K562 (cell line): ENCODE data around the gene YARS1. TPM values are rescaled to one million over a fixed set of nuclear protein-coding genes. Genes with fewer than 3 reads are reported as not detected.

Source experiments
- ATAC-seq: fragments of 200-7000 bp; cut with Tn5 transposase; 3 replicates; pipeline ENCODE4 v1.9.1; 2020; ENCODE audit warnings: moderate library complexity
- BruUV-seq: library from RNA; stranded (reverse); fragments of 400-500 nt; replicated peaks from 2 replicates; lab custom pipeline; 2021; lab: Mats Ljungman, UMichigan
- CTCF ChIA-PET: fragments of 300-600 bp; formaldehyde crosslinking; extraction: SDS; loops from one replicate; lab custom pipeline; 2021; ENCODE audit warnings: low intra/inter-chr PET ratio; lab: Yijun Ruan, JAX
- POLR2A ChIA-PET: fragments of 300-600, 350-650 bp; sonication (Branson Sonifier 250); formaldehyde crosslinking; extraction: SDS; loops from one replicate; lab custom pipeline; 2021; ENCODE audit warnings: antibody characterized with exemption, inconsistent platforms; lab: Yijun Ruan, JAX
- DNase-seq, 4 experiments: peaks; one replicate each; pipeline versions ENCODE4 v3.0.0 to v3.0.0-alpha.2; 2011 to 2018; ENCODE audit warnings: low spot score in 3 of 4, mixed read lengths in 3 of 4; ENCODE audit errors: extremely low read depth in 1 of 4
- FAIRE-seq: peaks from 2 replicates; lab custom pipeline; 2011; peaks lifted over from hg19 to GRCh38; lab: Jason Lieb, UNC
- H2AFZ ChIP-seq: 2 replicates; pipeline ENCODE4 v1.6.0; 2011; ENCODE audit warnings: low read depth, low read length, control low read depth, inconsistent platforms
- H3K27ac ChIP-seq: fragments of 200-600 bp; 3 replicates; pipeline ENCODE4 v1.8.0; 2011; ENCODE audit warnings: low read depth, mild to moderate bottlenecking, control low read depth, inconsistent platforms, low read length, moderate library complexity, mixed read lengths; ENCODE audit errors: extremely low read depth
- H3K27me3 ChIP-seq, 2 experiments: fragments of 300-600 bp in 1 of 2; 2 replicates in 1 of 2; 3 replicates in 1 of 2; pipeline versions ENCODE4 v1.6.0 to v1.8.0; 2011; ENCODE audit warnings: inconsistent platforms in 2 of 2, low read length in 2 of 2, mild to moderate bottlenecking in 1 of 2, mixed read lengths in 1 of 2, moderate library complexity in 1 of 2; ENCODE audit not compliant: control insufficient read depth in 2 of 2, insufficient read depth in 2 of 2
- H3K36me3 ChIP-seq: fragments of 300-600 bp; 3 replicates; pipeline ENCODE4 v1.8.0; 2011; ENCODE audit warnings: mild to moderate bottlenecking, low read length, inconsistent platforms; ENCODE audit not compliant: control insufficient read depth, insufficient read depth
- H3K4me1 ChIP-seq, 2 experiments: fragments of 200-600 bp in 1 of 2; replicated peaks in 1 of 2; 2 replicates in 1 of 2; 3 replicates in 1 of 2; pipeline versions ENCODE4 v1.5.1 to v1.8.0; 2011; ENCODE audit warnings: inconsistent platforms in 2 of 2, low read length in 2 of 2, mild to moderate bottlenecking in 1 of 2, mixed read lengths in 1 of 2, moderate library complexity in 1 of 2; ENCODE audit not compliant: control insufficient read depth in 2 of 2, insufficient read depth in 2 of 2
- H3K4me2 ChIP-seq: 2 replicates; pipeline ENCODE4 v1.6.1; 2011; ENCODE audit warnings: low read length, control low read depth, inconsistent platforms, mixed read lengths; ENCODE audit not compliant: insufficient read depth
- H3K4me3 ChIP-seq: fragments of 200-600 bp; sonication (generic), shearing (Covaris generic); 2 replicates; pipeline ENCODE4 v1.5.1; 2016; ENCODE audit warnings: control low read depth, inconsistent platforms
- H3K79me2 ChIP-seq: fragments of 200-600 bp; 3 replicates; pipeline ENCODE4 v1.8.0; 2011; ENCODE audit warnings: low read length, inconsistent platforms; ENCODE audit not compliant: control insufficient read depth, insufficient read depth
- H3K9ac ChIP-seq, 2 experiments: 2 replicates each; pipeline versions ENCODE4 v1.6.0 to v1.6.1; 2011; ENCODE audit warnings: low read depth in 2 of 2, low read length in 2 of 2, control low read depth in 1 of 2, inconsistent platforms in 1 of 2, mild to moderate bottlenecking in 1 of 2, mixed read lengths in 1 of 2; ENCODE audit not compliant: insufficient read depth in 1 of 2
- H3K9me1 ChIP-seq: one replicate; pipeline ENCODE4 v1.6.0; 2011; ENCODE audit warnings: inconsistent platforms, mild to moderate bottlenecking, low read length, moderate library complexity; ENCODE audit not compliant: control insufficient read depth, insufficient read depth
- H3K9me3 ChIP-seq: replicated peaks from 2 replicates; pipeline ENCODE4 v1.5.1; 2011; ENCODE audit warnings: low read depth, low read length, inconsistent platforms; ENCODE audit not compliant: control insufficient read depth, insufficient read depth
- H4K20me1 ChIP-seq: replicated peaks from 2 replicates; pipeline ENCODE4 v1.6.1; 2011; ENCODE audit warnings: low read length, inconsistent platforms, mixed read lengths; ENCODE audit not compliant: control insufficient read depth, insufficient read depth
- BRD4 ChIP-seq: fragments of 200-600 bp; sonication (generic); IDR thresholded peaks from 2 replicates; pipeline ENCODE4 v1.6.1; 2017; ENCODE audit warnings: inconsistent platforms
- CGGBP1 ChIP-seq: fragments of 250-450 bp; sonication (Bioruptor Pico); IDR thresholded peaks from 2 replicates; pipeline ENCODE4 v1.9.0; 2021; ENCODE audit warnings: mild to moderate bottlenecking
- KLF16 ChIP-seq: IDR thresholded peaks from 2 replicates; pipeline ENCODE4 v1.6.1; 2016; ENCODE audit warnings: antibody characterized with exemption
- PATZ1 ChIP-seq: fragments of 250-450 bp; sonication (Bioruptor Pico); IDR thresholded peaks from 2 replicates; pipeline ENCODE4 v1.5.0; 2020; ENCODE audit warnings: mild to moderate bottlenecking, borderline replicate concordance
- PHF20 ChIP-seq: fragments of 450-650 bp; IDR thresholded peaks from 2 replicates; pipeline ENCODE4 v1.6.1; 2018; ENCODE audit not compliant: partially characterized antibody
- RUNX1 ChIP-seq: sonication (generic); IDR thresholded peaks from 2 replicates; pipeline ENCODE4 v1.6.1; 2016; ENCODE audit warnings: antibody characterized with exemption, low read depth
- SAP30 ChIP-seq: fragments of 200-600 bp; sonication (generic); IDR thresholded peaks from 2 replicates; pipeline ENCODE4 v1.6.1; 2012; ENCODE audit warnings: borderline replicate concordance, low read depth, mild to moderate bottlenecking, moderate library complexity, low read length, control low read depth, inconsistent platforms; ENCODE audit not compliant: insufficient read depth, poor library complexity, severe bottlenecking
- SLC30A9 ChIP-seq: fragments of 250-450 bp; sonication (Bioruptor Pico); IDR thresholded peaks from 2 replicates; pipeline ENCODE4 v1.8.0; 2022; ENCODE audit warnings: mild to moderate bottlenecking, moderate library complexity
- SPI1 ChIP-seq: IDR thresholded peaks from 2 replicates; pipeline ENCODE4 v1.6.1; 2011; ENCODE audit warnings: low read depth, low read length, control low read depth, borderline replicate concordance
- XRCC3 ChIP-seq: fragments of 450-650 bp; IDR thresholded peaks from 2 replicates; pipeline ENCODE4 v1.6.1; 2017; ENCODE audit warnings: mild to moderate bottlenecking, moderate library complexity
- ZNF24 ChIP-seq: fragments of 450-650 bp; IDR thresholded peaks from 2 replicates; pipeline ENCODE4 v1.6.1; 2016
- ZNF77 ChIP-seq: fragments of 250-450 bp; sonication (Bioruptor Pico); IDR thresholded peaks from 2 replicates; pipeline ENCODE4 v1.5.0; 2020
- ZNF79 ChIP-seq: fragments of 250-450 bp; sonication (Bioruptor Pico); IDR thresholded peaks from 2 replicates; pipeline ENCODE4 v1.4.0; 2020; ENCODE audit warnings: low read depth, mild to moderate bottlenecking, moderate library complexity
- WGBS: fragments of 100-300 bp; shearing (Covaris generic); methylation state at CpG from one replicate; pipeline ENCODE4 v1.1.6; 2016; ENCODE audit warnings: low coverage, mixed read lengths; ENCODE audit not compliant: insufficient coverage; ENCODE audit errors: missing lambda C conversion rate; 5-methylcytosine and 5-hydroxymethylcytosine counted together
- in situ Hi-C: fragments of 300-500 bp; cut with MboI; formaldehyde crosslinking; loops from 4 replicates; pipeline ENCODE4 v1.15.0; 2018; ENCODE audit warnings: inconsistent platforms, mixed read lengths
- intact Hi-C: fragments of 100-400 bp; cut with micrococcal nuclease; formaldehyde crosslinking; loops from 2 replicates; pipeline ENCODE4 v1.14.2; 2022
- polyA plus RNA-seq, 8 experiments: library from polyadenylated mRNA; depleted of rRNA in 4 of 8; stranded (reverse) in 5 of 8; unstranded in 3 of 8; fragments of >200 nt; fragmentation: Nextera tagmentation in 2 of 8; fragmentation: Illumina TruSeq in 1 of 8; extraction: Ambion mirVana in 2 of 8; extraction: Trizol in 1 of 8; gene quantifications; 2 replicates each; pipeline versions ENCODE4 v1.2.1 to v1.2.3, GENCODE V29; 2011 to 2014; ENCODE audit warnings: inconsistent platforms in 1 of 8, missing spikeins in 1 of 8
- total RNA-seq, 7 experiments: library from RNA; depleted of rRNA in 6 of 7; stranded (reverse); fragments of >200 nt in 6 of 7; fragmentation: Illumina TruSeq in 2 of 7; extraction: Trizol in 2 of 7; gene quantifications; 2 replicates each; pipeline versions ENCODE4 v1.2.1 to v1.2.3, GENCODE V29; 2011 to 2021; ENCODE audit warnings: low replicate concordance in 1 of 7
- TF ChIP-seq, protein P1 (sequence below): fragments of 450-650 bp; IDR thresholded peaks from one replicate; pipeline ENCODE4 v1.6.1; 2018; ENCODE audit warnings: mild to moderate bottlenecking, moderate library complexity; ENCODE audit not compliant: partially characterized antibody
- TF ChIP-seq, protein P2 (sequence below): fragments of 450-650 bp; formaldehyde crosslinking; IDR thresholded peaks from 2 replicates; pipeline ENCODE4 v1.4.0; 2022; ENCODE audit warnings: missing genetic modification characterization

Gene YARS1
- total and polyA plus RNA-seq, 9 of the 15 experiments (the other 6 are each of a cell fraction or from before 2014, with no cell fraction given): 66.2 to 336 (median 201) TPM

- WGBS: 92% methylated on average over 1 of the region's 1 CpG
- H3K4me1 ChIP-seq: peaks cover 0 to 4% of the 10 kb centered on the region in 2 experiments; a peak in 1 of 5 replicates
- H4K20me1 ChIP-seq: no peaks in the 10 kb centered on the region
- no peak overlapping the region for H3K9ac ChIP-seq
- ChIA-PET CTCF (no interaction called here), POLR2A (interaction anchor here (0.7 to 1.0 kb wide), 3 partner anchors 15 to 93 kb away, joined by 3 to 6 read pairs (median 3); no protein-coding TSS in a partner anchor)
- peaks cover 81% of the 10 kb centered on the region for H3K36me3 ChIP-seq
- no peak overlapping the region for H3K4me2 ChIP-seq
- no peak overlapping the region for H3K27ac ChIP-seq
- no peak for FAIRE-seq
- intact Hi-C loops (no loop called here), in situ Hi-C loops (no loop called here)
- peaks cover 3% of the 10 kb centered on the region for H3K9me1 ChIP-seq
- H3K27me3 ChIP-seq: no peaks in the 10 kb centered on the region
- ATAC-seq: no peak
- no TSS peak for BruUV-seq
- no peaks in the 10 kb centered on the region for H3K9me3 ChIP-seq
- no peak overlapping the region for H2AFZ ChIP-seq
- H3K79me2 ChIP-seq: peaks cover 20% of the 10 kb centered on the region; the same call in 2 of the 3 replicates
- H3K4me3 ChIP-seq: no peak overlapping the region
- TF ChIP-seq XRCC3 (no peak), RUNX1 (no peak), SAP30 (no peak), CGGBP1 (CRISPR knock-in tag) (no peak), KLF16 (no peak), ZNF24 (no peak), ZNF79 (no peak), ZNF77 (CRISPR knock-in tag) (no peak), SPI1 (no peak), SLC30A9 (CRISPR knock-in tag) (no peak), PHF20 (no peak), BRD4 (no peak), PATZ1 (CRISPR knock-in tag) (no peak)
- TF ChIP-seq, protein P1, sequence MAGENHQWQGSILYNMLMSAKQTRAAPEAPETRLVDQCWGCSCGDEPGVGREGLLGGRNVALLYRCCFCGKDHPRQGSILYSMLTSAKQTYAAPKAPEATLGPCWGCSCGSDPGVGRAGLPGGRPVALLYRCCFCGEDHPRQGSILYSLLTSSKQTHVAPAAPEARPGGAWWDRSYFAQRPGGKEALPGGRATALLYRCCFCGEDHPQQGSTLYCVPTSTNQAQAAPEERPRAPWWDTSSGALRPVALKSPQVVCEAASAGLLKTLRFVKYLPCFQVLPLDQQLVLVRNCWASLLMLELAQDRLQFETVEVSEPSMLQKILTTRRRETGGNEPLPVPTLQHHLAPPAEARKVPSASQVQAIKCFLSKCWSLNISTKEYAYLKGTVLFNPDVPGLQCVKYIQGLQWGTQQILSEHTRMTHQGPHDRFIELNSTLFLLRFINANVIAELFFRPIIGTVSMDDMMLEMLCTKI: no peak
- TF ChIP-seq, protein P2, sequence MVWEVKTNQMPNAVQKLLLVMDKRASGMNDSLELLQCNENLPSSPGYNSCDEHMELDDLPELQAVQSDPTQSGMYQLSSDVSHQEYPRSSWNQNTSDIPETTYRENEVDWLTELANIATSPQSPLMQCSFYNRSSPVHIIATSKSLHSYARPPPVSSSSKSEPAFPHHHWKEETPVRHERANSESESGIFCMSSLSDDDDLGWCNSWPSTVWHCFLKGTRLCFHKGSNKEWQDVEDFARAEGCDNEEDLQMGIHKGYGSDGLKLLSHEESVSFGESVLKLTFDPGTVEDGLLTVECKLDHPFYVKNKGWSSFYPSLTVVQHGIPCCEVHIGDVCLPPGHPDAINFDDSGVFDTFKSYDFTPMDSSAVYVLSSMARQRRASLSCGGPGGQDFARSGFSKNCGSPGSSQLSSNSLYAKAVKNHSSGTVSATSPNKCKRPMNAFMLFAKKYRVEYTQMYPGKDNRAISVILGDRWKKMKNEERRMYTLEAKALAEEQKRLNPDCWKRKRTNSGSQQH (CRISPR knock-in tag): no peak
- TF ChIP-seq, all 486 proteins: peak for 0
- no peak for DNase-seq
Observed at GRCh38 chr1:32797456-32797855, 19.7 kb downstream of the YARS1 start.
